GM18868 (cell line): ENCODE data around the gene DPP4.
"Not testable (repeated sequence)": the region's sequence is repeated elsewhere in the genome, so short reads cannot be mapped to it uniquely, and the experiment has no call there.

Experiments used
- ATAC-seq: cut with Tn5 transposase; IDR thresholded peaks from one replicate; pipeline ENCODE4 v1.9.1; 2021; ENCODE audit warnings: mild to moderate bottlenecking, moderate library complexity; ENCODE audit not compliant: unreplicated experiment

Gene DPP4

DNA sequence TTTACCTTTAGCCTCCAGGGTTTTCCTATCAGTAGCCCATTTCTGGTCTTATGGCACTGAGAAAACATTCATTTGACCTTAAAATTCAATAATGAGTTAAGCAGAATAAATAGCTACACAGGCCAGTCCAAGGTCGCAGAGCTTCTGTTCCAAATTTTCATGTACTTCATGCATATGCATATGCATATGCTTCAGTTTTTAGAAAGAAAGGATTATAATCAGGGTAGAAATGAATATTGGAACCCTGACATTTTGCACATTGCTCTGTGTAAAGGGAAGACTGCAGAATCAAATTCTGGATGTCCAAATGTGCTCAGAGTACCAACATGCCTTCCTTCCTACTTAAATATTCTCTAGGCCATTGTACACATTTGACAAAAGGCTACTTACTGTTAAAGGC, 104.9 kb downstream of the DPP4 start:
- ATAC-seq: no peak

DNA sequence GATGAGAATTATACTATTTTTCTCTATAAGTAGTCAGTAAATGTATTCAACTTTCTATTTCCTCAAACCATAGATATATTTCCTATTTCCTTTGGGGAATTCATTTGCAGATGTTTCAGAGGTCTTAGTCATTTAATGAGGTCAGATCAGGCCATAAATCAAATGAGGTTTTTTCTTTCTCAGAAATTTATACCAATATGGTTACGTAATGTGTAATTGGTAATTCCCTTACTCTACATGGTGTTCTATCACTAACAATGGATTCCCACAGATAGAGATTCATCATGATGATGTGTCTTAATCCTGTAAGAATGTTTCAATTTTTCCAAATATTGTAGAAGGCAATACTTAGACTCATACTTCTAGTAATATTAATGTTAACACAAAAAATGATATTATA, 108.0 kb downstream of the DPP4 start:
- no peak for ATAC-seq

DNA sequence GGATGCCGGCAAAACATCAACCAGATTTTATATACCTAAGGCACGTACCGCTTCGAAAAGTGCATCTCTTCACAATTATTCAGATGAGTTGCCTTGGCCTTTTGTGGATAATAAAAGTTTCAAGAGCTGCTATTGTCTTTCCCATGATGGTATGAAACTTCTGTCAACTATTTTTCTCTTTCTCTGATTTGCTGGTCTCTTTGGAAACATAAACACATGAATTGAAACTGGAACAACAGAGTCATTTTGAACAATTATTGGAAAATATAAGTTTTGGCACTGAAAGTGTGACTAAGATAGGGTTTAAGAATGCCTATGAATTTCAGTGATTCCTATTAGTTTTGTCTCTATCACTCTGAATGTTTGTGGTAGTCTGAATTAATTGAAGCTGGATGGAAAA, 109.9 kb downstream of the DPP4 start:
- ATAC-seq: no peak

GRCh38 chr2:161962160-161962559, 111.9 kb downstream of the DPP4 start:
- no peak for ATAC-seq

DNA sequence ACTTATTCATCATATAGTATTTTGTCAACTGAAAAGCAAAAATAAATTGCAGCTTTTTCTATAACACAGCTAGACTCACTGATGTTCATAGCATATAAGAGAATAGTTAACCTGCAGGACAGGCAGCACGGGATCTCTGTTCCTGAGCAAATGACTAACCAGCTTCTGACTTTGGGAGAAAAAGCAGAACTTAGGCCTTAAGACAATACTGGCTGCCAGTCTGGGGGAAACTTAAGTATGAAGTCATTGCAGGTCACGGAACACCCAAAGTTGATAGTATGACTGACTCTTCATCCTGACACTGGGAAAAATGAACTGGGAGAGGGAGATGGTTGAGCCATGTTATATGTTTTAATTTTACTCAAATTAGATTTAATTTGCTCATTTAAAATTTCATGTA, 113.0 kb downstream of the DPP4 start:
- ATAC-seq: no peak

GRCh38 chr2:161956738-161957137, 117.3 kb downstream of the DPP4 start:
- no peak for ATAC-seq

DNA sequence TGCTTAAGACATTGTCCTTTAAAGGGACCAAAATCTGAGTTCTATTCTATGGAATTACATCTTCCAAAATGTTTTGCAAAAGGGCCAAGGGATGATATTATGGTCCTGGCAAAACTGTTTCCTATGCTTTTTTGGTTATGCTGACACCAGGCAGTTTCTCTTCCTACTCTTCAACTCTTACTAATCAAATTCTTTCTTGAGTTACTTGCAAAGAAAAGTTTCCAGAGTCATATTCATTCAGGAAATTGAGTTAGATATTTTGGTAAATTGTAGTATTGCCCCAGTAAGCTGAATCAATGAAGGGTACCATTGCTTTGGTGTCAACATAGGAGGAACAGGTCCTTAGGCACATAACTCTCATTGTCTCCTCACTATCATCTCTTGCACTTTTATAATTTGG, 118.8 kb downstream of the DPP4 start:
- ATAC-seq: no peak

DNA sequence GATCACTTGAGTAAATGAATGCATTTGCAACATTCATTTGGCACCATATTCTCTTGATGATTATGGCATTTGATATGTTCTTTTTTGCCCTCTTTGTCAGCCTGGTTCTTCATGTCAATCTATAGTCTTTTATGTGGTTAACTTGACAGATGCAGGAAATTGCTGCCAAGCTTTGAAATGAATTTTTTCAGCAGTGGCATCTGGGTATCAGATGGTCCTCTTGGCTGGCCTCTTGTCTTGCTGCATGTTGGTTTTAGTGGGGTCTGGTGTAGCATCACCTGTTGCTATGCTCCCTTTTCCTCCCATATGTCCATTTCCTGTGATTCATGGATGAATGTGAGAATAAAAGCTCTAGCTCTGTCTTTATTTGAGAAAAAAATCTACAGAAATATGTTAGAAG, 119.9 kb downstream of the DPP4 start:
- ATAC-seq: no peak

DNA sequence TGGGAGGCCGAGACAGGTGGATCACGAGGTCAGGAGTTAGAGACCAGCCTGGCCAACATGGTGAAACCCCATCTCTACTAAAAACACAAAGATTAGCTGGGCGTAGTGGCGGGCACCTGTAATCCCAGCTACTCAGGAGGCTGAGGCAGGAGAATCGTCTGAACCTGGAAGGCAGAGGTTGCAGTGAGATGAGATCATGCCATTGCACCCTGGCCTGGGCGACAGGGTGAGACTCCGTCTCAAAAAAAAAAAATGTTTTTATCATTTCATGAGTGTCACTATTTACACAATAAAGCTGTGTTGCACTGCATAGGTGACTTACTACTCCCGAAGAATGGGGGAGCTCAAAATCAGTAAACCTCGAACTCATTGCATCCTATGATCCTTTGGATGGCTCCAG, 120.6 kb downstream of the DPP4 start:
- not testable (repeated sequence) for ATAC-seq

DNA sequence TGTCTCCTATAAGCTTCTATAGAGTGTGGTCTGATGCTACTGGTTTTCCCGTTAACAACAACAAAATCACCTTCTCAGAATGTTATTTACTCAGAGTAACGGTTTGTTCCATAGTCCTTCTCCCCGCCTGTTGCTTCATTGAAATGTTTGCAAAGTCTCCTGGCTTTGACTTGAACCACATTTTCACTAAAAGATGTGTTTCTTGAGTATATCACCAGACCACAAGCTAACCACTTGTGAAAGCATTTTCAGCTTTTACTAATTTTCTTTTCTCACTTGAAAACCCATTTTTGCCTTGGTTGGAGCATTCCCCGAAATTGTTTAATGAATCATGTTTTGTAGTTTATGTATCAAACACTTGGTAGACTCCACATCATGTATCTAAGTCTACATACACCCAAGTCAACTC, 121.2 kb downstream of the DPP4 start:
- no peak for ATAC-seq

GRCh38 chr2:161947836-161948235, 126.2 kb downstream of the DPP4 start:
- no peak for ATAC-seq

DNA sequence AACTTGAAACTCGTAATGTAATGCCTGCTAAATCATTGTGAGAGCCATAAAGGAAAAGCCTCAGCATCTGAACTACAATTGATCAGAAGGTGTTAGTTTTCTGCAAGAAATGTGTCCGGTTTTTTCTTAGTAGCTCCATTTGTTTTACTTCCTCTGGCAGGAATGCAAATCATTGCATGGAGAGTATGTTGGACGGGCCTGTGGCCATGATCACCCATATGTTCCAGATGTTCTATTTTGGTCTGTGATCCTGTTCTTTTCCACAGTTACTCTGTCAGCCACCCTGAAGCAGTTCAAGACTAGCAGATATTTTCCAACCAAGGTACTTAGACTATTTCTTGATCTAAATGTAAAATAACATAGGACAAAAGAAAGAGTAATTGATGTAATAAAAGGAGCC, 126.6 kb downstream of the DPP4 start:
- ATAC-seq: no peak

DNA sequence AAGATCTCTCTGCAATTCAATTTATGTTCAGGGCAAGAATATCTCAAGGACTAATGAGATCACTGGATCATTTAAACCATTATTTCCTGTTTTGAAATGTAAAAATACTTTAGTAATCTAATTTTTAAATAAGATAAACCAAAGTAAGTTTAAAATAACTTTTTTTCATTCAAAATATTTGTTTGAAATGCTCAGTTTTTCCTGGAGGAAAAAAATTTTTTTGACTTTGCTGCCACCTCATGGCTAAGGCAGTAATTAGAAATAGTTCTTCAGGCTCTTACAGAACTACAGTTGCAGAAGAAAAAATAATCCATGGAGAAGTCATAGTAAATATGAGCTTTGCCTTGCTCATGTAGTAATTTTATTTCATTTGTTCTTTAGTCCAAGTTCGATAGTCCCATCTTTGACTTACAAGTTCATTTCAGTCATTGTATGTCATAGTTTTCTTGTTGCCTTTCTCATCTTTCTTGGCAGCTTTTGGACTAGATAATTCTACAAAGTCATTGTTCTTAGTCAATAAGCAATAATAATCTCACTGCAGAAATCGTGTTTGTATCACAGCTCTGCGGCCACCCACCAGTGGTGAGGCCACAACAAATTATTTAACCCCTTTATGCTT, 127.4 kb downstream of the DPP4 start:
- peak; percentile 56 for ATAC-seq

- no peak for ATAC-seq
Measured at GRCh38 chr2:161943011-161943410, 131.0 kb downstream of the DPP4 start.
